GOT3 (cell line): ENCODE measurements around the gene GLRX5.

Source experiments
- DNase-seq: peaks from one replicate; lab custom pipeline; 2025; ENCODE audit warnings: mixed read lengths; lab: John Stamatoyannopoulos, UW

Gene GLRX5

DNA sequence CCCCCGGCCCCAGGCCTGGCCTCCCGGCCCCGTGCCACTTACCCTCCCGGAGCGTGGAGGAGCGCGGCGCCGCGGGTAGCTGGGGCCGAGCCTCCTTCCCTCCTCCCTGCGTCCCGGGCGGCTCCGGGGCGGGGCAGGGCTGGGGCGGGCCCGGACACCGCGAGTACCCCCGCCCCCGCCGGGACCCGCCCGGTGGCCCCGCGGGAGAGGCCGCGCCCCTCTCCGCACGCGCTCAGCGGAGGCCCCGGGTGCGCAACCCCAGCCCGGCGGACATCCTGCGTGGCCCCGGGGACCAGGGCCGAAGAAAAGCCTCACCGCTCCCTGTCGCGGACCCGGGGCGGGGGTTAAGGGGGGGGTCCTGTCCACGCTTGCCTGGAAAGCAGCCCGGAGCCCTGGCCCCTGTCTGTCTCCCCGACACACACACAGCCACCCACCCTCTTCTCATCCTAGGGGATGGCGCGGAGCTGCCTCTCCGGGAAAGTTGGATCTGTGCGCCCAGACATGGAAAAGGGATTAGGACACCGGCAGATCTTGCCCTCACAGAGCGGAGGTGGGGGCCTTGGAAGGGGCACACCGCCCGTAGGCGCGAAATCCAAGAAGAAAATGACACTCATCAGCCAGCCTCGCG is 18.2 kb upstream of the GLRX5 start, which contains the start of gene SYNE3:
Gene SYNE3 (minus strand): TSS at position 97 of the 628 bp plus-strand sequence. CDS start 40,829 bp downstream, outside the sequence.
- no peak for DNase-seq

DNA sequence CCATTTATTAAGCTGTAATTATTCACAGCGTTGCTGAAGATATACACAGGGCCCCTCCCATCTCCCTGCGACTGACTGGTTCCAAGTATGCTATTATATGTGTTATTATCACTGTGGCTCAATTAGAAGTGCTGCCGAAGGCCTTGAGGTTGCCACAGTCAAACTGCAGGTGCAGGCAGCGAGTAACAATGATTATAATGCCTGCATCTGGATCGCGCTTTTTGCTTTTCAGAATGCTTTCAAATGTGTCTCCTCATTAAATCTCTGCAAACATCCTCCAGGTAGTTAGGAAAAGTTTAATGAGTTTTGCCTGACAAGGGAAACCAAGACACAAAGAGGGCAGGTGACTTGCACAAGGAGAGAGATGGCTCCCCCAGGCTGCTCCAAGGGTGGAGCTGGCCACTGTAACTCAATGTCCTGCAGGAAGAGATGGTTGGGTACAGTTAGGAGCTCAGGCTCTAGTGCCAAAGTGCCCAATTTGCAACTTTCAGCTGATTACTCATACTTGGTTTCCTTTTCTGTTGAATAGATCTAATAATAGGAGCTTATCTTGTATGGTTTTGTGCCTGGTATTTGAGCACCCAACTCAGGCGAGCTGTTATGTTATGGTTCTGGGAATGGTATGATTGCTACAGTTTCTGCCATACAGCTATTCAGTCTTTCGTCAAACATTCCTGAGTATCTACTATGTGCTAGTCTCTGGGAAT is 16.7 kb upstream of the GLRX5 start:
- DNase-seq = no peak

DNA sequence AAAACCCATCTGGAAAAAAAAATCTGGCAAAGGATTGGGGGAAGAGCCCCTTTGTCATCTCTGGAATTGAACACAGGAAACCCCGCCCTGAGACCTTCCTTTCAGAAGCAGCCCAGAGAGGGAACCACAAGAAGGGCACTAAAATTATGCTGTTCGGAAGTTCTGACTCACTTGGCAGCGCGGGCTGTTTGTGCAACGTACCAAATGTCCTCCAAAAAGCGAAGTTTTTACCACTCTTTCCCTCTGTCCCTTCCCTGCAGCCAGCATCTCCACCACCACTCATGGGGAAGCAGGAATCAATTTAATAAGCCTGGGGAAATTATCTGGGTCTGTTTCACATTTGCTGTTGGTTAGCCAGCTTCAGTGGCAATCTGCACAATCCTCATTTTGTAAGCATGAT is 15.2 kb upstream of the GLRX5 start:
- DNase-seq = no peak

DNA sequence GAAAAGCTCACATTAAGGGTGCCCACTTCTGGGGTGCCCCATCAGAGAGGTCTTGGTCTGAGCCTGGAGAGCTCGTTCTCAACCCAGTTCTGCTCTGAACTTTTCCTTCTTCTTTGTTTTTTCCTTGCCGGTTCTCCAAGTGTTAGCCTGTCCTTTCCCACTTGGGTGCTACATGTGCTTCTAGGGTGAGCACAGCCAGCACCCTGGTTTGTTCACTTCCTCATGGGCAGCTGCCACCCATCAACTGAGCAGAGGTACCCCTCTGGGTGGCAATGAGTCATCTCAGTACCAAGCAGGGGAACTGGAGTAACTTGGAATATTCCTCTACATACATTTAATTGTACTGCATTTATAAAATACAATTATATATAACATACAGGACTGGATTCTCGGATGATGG is 14.5 kb upstream of the GLRX5 start:
- no peak for DNase-seq

DNA sequence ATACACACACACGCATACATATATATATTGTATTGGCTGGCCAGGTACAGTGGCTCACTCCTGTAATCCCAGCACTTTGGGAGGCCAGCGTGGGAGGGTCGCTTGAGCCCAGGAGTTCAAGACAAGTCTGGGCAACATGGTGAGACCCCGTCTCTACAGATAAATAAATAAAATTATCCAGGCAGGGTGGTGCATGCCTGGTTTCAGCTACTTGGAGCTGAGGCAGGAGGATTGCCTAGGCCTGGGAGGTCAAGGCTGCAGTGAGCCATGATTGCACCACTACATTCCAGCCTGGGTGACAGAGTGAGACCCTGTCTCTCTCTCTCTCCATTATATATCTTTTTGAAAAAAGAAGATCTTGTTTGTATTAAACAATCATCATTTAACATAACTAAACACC is 13.8 kb upstream of the GLRX5 start:
- DNase-seq = no peak

DNA sequence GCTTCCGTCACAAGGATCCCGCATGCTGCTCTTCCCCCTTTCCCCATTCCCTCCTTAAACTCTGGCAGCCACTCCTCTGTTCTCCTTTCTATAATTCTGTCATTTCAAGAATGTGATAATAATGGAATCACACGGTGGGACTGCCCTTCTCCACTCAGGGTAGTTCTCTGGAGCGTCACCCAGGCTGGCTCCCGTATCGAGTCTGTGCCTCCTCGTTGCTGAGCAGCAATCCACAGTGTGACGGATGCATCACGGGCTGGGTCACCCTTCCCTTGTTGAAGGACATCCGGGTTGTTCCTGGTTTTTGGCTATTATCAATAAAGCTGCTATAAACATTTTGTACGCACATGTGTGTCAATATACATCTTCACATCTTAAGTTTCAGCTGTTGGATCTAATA is 12.7 kb upstream of the GLRX5 start:
- DNase-seq = no peak

DNA sequence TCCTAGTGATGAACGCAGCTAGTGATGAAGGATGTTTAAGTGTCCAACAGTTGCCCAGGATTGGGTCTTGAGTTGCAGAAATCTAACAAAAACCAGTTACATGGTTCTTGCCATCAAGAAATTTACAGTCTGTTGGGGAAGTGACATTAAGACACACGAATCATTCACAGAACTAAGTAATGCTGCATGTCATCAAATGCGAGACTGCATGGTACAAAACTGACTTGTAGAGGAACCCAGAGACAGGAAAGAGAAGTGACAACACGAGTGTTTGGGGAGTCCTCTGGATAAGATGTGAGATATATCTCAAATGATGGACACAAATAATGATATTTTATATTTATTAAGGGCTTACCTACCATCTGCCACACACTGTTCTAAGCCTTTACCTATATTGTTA is 12.3 kb upstream of the GLRX5 start:
- DNase-seq = no peak

DNA sequence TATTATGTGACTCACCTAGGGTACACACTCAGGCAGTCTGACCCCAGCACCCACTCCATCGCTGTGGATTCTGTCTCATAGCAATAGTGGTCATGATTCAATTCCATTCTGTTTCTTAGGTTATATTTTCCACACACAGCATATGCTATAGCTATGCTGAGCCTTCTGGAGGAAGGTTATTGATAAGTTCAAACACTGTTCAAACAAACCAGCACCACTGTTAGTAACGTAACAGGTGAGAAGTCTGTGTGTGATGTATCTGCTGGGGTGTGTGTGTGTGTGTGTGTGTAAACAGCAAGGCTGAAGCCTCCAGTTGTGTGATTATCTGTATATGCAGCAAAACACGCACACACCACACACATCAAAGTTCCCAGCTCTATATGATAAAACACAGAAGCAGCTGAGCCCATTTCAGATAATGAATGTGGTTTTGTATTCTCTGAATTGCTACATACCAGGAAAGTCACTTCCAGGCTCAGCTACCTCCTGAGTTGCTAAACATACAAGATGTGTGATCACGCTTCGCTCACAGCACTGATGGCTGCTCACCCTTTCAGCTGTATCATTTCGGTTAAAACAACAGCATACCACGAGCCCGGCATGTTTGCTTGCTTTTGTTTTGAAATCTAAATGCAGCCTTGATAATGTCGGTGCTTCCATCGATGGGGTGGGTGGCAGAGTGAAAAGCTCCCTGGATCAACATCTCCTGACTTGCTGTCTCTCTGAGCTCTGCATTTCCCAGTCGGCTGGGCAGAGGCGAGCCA is 11.6 kb upstream of the GLRX5 start:
- DNase-seq = no peak

DNA sequence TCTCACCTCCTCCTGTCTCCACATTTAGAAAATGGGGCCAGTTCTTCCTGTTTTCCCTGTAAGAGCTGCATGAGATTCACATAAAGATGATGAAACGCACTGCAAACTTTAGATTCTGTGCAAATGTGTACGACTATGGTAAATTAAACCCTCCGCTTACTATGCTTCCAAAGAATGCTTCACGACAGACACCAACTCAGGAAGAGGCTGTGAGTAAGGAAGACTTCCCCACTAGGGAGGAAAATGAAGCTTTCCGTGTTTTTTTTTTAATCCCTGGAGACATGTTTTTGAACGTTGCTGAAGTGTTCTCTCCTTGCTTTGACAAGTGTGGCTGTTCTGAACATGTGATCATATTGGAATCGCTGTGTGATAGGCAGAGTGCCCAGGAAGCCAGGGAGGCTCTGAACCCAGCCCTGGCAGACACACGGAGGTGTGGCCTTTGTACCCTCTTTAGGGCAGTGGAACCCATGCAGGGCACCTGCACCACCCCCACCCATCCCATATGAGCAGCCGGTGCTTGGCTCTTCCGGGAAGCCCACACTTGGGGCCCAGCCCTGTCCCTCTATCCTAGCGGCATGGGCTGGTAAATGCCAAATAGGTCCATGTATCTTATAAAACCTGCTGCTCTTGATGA is 10.9 kb upstream of the GLRX5 start:
- no peak for DNase-seq

DNA sequence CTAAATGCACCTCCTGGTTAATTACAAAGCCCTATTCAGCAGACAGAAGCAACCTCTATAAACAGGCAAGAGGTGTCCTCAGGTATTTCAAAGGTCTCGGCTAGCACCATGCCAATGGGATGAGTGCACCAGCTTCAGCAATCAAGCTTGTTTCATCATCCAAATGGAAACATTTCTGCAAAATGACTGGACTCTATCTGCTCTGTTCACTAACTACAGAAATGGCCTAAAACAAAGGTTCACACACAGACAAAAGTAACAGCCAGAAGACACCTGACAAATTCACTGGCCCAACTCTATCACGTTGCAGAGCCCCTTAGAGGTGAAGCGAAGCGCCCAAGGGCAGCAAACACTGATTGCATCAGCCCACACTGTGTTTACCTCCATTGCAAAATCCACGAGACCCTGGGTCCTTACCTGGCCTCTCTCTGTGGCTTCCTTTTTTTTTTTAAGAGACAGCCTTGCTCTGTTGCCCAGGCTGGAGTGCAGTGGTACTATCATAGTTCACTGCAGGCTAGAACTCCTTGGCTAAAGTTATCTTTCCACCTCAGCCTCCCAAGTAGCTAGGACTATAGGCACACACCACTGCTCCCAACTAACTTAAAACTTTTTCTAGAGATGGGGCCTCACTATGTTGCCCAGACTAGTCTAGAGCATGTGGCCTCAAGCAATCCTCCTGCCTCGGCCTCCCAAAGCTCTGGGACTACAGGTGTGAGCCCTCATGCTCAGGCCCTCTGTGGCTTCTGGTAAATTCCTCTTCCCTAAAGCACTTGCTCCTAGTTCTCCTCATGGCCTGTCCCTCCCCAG is 9.9 kb upstream of the GLRX5 start:
- no peak for DNase-seq

DNA sequence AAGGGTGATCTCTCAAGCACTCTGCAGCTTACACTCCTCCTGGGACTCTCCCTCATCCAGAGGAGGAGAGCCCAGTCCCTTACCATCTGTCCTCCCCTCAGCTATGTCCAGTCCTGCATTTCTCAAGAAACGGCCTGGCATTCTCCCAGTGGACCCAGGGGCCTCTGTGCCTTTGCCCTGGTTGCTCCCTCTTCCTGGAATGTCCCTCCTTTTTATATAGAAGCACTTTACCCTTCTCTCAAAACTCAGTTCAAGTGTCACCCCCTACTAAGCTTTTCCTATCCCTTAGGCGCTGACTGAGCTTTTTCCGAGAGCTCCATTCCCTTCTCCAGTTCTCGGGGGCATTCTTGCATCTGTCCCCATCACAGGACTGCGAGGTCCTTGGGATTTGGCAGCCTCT is 8.9 kb upstream of the GLRX5 start:
- DNase-seq = no peak

DNA sequence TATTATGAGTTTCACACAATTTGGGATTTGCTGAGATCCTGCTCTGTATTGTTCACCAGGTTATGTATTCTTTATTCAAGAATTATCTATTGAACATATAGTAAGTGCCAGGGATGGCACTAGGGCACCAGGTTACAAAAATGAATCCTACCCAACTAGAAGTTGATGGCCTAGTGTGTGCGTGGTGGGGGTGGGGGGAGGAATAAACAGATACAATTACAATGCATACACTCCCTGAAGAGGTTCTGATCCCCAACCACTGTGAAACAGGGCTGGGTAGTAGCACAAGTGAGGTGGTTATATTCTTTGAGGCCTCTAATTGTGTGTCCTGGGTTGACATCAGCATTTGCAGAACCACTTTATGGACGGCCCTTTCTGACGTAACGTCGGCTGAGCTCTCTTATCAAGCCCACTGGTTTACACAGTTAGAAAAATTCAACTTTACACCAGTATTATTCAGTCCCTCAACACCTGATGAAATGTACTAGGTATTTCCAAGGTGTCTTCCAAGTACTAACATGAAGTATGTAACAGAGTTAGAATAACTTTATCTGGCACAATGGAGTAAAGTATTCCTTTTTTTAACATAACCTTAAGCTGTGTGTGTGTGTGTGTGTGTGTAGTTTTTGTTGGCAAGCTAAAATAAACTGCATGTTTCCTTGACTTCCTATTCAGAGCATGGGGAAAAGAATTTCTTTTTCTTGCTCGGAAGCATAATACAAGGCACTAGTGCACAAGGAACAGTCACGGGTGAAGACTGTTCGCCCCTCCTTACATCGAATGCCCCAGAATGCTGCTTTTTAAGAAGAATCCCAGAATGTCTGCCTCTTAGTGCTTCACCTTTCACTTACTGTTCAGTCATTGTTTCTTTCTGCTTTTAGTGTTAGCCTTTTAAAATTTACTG is 8.1 kb upstream of the GLRX5 start:
- DNase-seq = no peak

DNA sequence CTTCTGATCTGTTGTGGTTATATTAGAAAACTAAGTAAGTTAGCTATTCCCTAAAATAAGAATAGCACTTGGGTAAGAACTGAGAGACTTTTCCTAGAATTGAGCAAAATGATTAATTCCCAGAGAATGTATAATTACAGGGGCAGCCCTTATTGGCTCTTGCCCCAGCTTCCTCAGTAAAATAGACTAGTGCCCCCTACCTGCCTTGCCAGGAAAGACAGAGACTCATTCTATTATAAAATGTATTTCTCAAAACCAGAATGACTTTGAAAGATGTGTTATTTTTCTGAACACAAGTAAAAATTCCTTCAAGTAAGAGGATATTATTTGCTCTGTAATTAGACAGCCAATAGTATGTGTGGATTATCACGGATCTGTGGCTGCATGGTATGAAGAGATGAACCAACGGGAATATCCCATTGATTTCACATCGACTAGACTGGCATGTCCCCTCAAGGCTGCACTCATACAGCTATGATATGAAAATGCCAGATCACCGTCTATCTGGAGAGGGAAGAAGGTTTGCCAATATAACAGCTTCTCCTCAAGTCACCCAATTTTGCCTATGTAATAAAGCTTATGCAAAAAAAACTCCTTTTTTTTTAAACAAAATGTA is 7.4 kb upstream of the GLRX5 start:
- no peak for DNase-seq

DNA sequence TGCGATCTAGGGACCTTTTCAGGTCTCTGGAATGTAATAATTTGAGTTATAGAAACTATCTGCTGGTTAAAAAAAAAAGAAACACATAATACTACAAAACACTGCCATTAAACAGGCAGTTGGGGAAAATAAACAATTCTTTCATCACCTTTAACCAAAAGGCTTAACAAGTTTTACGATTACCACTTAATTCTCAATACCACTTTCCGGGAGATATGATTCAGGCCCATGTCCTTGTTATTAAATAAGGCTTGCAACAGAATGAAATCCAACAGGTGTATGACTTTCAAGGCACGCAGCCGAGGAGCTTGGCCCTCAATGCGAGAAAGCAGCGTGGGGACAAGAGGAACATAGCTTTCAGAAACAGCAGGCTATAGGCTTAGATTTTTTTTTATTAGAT is 5.6 kb upstream of the GLRX5 start:
- DNase-seq = no peak

DNA sequence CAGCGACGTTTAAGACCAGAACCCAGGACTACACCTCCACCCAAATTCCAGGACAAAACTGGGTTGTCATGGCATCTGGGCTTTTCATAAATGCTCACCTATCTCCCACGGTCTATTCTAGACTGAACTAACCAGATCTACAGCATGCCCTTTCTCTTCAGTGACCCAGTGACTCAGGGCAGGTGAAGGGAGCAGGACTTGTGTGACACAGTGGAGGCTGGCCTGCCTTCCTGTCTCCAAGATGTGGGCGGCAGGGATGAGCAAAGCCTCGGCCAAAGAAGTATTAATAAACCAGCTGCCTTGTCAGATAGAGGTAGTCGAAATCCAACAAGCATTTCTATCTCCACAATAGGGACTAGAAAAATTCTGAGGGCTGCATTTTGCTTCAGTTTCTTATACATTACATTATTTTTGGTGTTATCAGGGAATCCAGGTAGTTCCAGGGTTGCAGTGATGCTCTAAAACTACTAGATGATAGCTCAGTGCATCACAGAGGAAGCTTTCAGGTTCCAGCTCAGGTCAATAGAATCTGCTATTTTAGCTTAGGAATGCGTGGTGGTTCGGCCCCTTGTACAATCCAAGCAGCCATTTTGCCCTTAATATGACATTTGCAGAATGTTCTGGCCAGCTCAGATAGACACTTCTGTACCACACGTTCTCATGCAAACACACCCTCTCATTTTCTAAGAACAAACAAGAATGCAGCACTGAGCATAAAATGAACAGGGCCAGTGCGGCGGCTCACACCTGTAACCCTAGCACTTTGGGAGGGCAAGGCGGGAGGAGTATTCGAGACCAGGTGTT is 4.2 kb upstream of the GLRX5 start:
- DNase-seq = no peak

DNA sequence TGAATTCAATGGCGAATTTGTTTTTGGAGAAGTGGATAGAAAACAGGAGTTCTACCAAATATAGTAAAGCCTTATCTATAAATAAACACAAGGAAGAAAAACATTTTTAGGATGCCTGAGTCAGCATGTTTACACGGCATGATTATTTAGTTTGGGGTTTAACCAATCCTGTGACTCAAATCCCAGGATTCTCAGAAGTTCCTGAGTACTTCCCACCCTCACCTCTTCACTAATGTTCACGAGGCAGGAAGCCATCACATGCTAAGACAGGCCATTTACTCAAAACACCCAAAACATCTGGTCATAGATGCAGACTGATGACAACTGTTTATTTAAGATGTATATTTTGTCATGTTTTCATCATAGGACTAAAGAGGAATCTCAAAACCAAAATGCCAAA is 3.4 kb upstream of the GLRX5 start:
- DNase-seq = no peak

DNA sequence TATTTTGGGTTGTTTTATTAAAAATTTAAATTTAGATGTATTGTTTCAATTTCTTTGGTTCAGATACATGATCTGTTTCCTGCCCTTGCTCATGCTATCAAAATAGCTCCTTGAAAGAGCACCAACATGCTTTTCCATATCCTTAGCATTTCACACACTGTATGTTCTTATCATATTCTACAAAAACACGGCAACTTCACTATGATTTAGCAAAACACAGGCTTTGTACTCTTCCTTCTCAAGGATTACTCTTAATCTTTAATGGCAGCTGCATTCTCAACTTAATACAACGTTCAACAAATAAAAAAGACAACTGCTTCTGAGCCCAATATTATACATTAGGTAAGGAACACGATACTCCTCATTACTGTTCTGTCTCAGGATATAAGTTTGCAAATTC is 2.9 kb upstream of the GLRX5 start:
- no peak for DNase-seq

DNA sequence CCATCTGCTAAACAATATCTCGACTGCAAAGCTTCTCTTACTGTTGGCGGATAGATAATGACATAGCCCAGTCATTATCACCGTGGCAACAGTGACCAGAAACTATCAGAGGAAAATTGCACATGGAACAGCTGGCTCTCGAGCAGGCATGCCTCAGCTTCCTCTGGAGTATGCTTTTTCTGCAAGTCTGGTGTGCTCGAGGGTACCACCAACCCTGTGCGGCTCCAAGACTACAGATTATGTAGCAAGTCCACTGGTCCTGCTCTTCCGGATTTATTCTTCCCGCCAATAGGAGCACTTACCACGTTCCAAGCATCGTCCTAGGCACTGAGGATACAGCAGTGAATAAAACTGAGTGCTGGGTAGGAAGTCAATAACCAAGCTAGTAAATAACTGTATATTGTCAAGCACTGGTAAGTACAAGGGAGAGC is 1.4 kb upstream of the GLRX5 start:
- DNase-seq = no peak

DNA sequence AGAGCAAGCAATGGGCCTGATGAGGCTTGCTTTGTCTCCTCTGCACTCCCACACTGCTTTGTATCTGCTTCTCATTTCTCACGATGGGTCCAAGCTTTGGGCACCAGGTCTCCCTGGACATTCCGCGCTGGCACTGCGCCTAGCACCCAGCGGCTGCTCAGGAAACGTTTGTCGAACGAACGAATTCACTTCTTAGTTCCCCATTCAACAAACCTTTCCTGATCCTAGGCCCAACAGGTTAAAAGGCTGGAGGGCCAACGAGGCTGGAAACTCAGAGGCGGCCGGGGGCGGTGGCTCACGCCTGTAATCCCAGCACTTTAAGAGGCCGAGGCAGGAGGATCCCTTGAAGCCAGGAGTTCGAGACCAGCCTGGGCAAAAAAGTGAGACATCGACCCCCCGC is 1.0 kb upstream of the GLRX5 start:
- no peak for DNase-seq
